Lung (tissue), 12 donors: ENCODE measurements around the gene BMP2K. TPM values are rescaled to one million over a fixed set of nuclear protein-coding genes. Genes with fewer than 3 reads are reported as not detected.
"Not testable (repeated sequence)": the region's sequence is repeated elsewhere in the genome, so short reads cannot be mapped to it uniquely, and the experiment has no call there.

Experiments
- ATAC-seq: fragments of 200-7000 bp; cut with Tn5 transposase; one replicate; pipeline ENCODE4 v1.9.1; 2020; ENCODE audit warnings: moderate number of reproducible peaks; ENCODE audit not compliant: insufficient read depth, low FRiP score
- DNase-seq, 3 donors: peaks; one replicate each; pipeline ENCODE4 v3.0.0-alpha.2; 2013 to 2017
- H3K27ac ChIP-seq, 2 donors: one replicate each; pipeline ENCODE4 v1.5.1; 2013; ENCODE audit warnings: mild to moderate bottlenecking in 2 of 2, moderate library complexity in 2 of 2, control low read depth in 1 of 2, inconsistent platforms in 1 of 2, low read depth in 1 of 2, low read length in 1 of 2
- H3K27me3 ChIP-seq, 3 donors: one replicate each; pipeline ENCODE4 v1.5.1; 2013; ENCODE audit warnings: low read length in 2 of 3; ENCODE audit not compliant: control insufficient read depth in 3 of 3, insufficient read depth in 3 of 3
- H3K36me3 ChIP-seq, 4 donors: one replicate each; pipeline ENCODE4 v1.5.1; 2013; ENCODE audit warnings: low read length in 4 of 4, mild to moderate bottlenecking in 1 of 4, moderate library complexity in 1 of 4; ENCODE audit not compliant: control insufficient read depth in 4 of 4, insufficient read depth in 4 of 4
- H3K4me1 ChIP-seq, 5 donors: one replicate each; pipeline ENCODE4 v1.5.1; 2013; ENCODE audit warnings: low read length in 5 of 5, mild to moderate bottlenecking in 2 of 5, moderate library complexity in 1 of 5; ENCODE audit not compliant: control insufficient read depth in 5 of 5, insufficient read depth in 5 of 5
- H3K4me3 ChIP-seq: one replicate; pipeline ENCODE4 v1.5.1; 2013; ENCODE audit warnings: mild to moderate bottlenecking, control low read depth, moderate library complexity
- H3K9ac ChIP-seq, 2 donors: one replicate each; pipeline ENCODE4 v1.5.1; 2013; ENCODE audit warnings: low read length in 2 of 2, control low read depth in 1 of 2; ENCODE audit not compliant: insufficient read depth in 1 of 2
- H3K9me3 ChIP-seq, 4 donors: one replicate each; pipeline ENCODE4 v1.5.1; 2013; ENCODE audit warnings: low read length in 3 of 4, mild to moderate bottlenecking in 1 of 4, moderate library complexity in 1 of 4; ENCODE audit not compliant: control insufficient read depth in 4 of 4, insufficient read depth in 3 of 4
- WGBS, 2 donors: extraction: QIAGEN DNeasy Blood & Tissue Kit; methylation state at CpG; one replicate each; pipeline ENCODE4 v1.1.7; 2013; 5-methylcytosine and 5-hydroxymethylcytosine counted together
- polyA plus RNA-seq, 2 donors: library from polyadenylated mRNA; stranded (reverse); fragments of 200-250 nt; gene quantifications; one replicate each; pipeline ENCODE4 v1.2.1, GENCODE V29; 2013
- total RNA-seq, 2 donors: library from RNA; depleted of rRNA in 1 of 2; stranded (reverse); fragments of >200 nt in 1 of 2; gene quantifications; one replicate each; pipeline ENCODE4 v1.2.1, GENCODE V29; 2014 to 2021
- TF ChIP-seq, protein P1 (sequence below): IDR thresholded peaks from 2 replicates; pipeline ENCODE4 v1.5.1; 2012; ENCODE audit warnings: mild to moderate bottlenecking; ENCODE audit errors: control extremely low read depth, extremely low read depth
- donor health status: control.
- donor health status: control.
- donor health status: Bipolar disorder and iron deficiency.
- donor health status: healthy.
- donor health status: DM: yes; HTN: yes; CAD: no.

Gene BMP2K
- total and polyA plus RNA-seq, 4 donors = 10.0 to 89.7 (median 26.0) TPM

- peaks cover 0 to 3% (median 0%) of the 10 kb centered on the region in 5 donors for H3K4me1 ChIP-seq
- no peak for ATAC-seq
- H3K36me3 ChIP-seq = peaks cover 14 to 26% (median 17%) of the 10 kb centered on the region in 4 donors
- TF ChIP-seq, protein P1, sequence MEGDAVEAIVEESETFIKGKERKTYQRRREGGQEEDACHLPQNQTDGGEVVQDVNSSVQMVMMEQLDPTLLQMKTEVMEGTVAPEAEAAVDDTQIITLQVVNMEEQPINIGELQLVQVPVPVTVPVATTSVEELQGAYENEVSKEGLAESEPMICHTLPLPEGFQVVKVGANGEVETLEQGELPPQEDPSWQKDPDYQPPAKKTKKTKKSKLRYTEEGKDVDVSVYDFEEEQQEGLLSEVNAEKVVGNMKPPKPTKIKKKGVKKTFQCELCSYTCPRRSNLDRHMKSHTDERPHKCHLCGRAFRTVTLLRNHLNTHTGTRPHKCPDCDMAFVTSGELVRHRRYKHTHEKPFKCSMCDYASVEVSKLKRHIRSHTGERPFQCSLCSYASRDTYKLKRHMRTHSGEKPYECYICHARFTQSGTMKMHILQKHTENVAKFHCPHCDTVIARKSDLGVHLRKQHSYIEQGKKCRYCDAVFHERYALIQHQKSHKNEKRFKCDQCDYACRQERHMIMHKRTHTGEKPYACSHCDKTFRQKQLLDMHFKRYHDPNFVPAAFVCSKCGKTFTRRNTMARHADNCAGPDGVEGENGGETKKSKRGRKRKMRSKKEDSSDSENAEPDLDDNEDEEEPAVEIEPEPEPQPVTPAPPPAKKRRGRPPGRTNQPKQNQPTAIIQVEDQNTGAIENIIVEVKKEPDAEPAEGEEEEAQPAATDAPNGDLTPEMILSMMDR = no peak
- DNase-seq = no peak
- no peaks in the 10 kb centered on the region for H3K27me3 ChIP-seq
- no peak overlapping the region for H3K9ac ChIP-seq
- no peak overlapping the region for H3K27ac ChIP-seq
- no peak overlapping the region for H3K4me3 ChIP-seq
- H3K9me3 ChIP-seq = no peaks in the 10 kb centered on the region
Observed at GRCh38 chr4:78829296-78829695, 53.1 kb downstream of the BMP2K start.

GRCh38 chr4:78839676-78840075 lies 63.5 kb downstream of the BMP2K start:
- H3K9me3 ChIP-seq, H3K4me3 ChIP-seq, H3K9ac ChIP-seq, DNase-seq, ATAC-seq, H3K27me3 ChIP-seq, H3K27ac ChIP-seq, H3K4me1 ChIP-seq: not testable (repeated sequence)
- peaks cover 2 to 11% (median 7%) of the 10 kb centered on the region in 4 donors for H3K36me3 ChIP-seq
- 95 to 97% methylated on average over 3 of the region's 3 CpGs for WGBS, 2 donors

DNA sequence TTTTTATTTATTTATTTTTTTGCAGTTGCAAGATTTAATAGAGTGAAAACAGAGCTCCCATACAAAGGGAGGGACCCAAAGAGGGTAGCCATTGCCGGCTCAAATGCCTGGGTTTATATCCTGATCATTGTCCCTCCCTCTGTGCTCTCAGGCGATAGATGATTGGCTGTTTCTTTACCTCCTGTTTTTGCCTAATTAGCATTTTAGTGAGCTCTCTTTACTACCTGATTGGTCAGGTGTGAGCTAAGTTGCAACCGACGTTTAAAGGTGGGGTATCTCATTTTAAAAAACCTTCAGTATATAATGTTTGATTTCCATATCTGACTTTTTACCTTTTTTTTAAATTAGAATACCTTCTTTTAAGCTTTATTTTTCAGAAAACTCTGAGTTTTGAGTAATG lies 64.1 kb downstream of the BMP2K start:
- not testable (repeated sequence) for H3K4me3 ChIP-seq, H3K9ac ChIP-seq, H3K27me3 ChIP-seq, H3K27ac ChIP-seq, DNase-seq, ATAC-seq, H3K9me3 ChIP-seq, H3K4me1 ChIP-seq
- peaks cover 2 to 11% (median 7%) of the 10 kb centered on the region in 4 donors for H3K36me3 ChIP-seq
- 94 to 97% methylated on average over 4 of the region's 4 CpGs for WGBS, 2 donors

GRCh38 chr4:78845472-78845871 lies 69.3 kb downstream of the BMP2K start:
- H3K36me3 ChIP-seq = peaks cover 0 to 7% (median 3%) of the 10 kb centered on the region in 4 donors
- H3K9ac ChIP-seq = no peak overlapping the region
- H3K4me3 ChIP-seq = no peak overlapping the region
- H3K27me3 ChIP-seq = no peaks in the 10 kb centered on the region
- no peaks in the 10 kb centered on the region for H3K4me1 ChIP-seq
- DNase-seq (no peak), ATAC-seq (no peak)
- WGBS, 2 donors = 29 to 61% methylated on average over 2 of the region's 2 CpGs
- no peaks in the 10 kb centered on the region for H3K9me3 ChIP-seq
- TF ChIP-seq, protein P1 = no peak
- H3K27ac ChIP-seq = no peak overlapping the region

DNA sequence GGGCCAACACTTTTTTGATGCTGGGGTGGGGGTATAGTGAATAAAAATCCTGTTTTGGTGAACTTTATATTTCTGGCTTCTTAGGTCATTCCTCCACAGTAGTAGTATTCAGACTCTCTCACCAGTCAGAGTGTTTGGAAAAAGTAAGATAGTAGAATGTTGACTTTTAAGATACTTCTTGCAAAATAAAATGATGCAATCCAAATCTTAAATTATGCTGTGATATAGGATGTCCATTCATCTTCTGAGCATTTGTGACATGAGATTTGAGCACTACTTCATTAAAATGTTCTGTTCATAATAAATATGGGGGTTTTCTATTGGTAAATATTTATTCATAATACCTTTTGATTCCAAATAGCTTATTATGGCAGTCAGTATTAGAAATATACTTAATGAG lies 70.1 kb downstream of the BMP2K start:
- Histone ChIP-seq H3K9me3 (no peaks in the 10 kb centered on the region), H3K27me3 (no peaks in the 10 kb centered on the region), H3K4me3 (no peak overlapping the region), H3K27ac (no peak overlapping the region), H3K9ac (no peak overlapping the region), H3K4me1 (no peaks in the 10 kb centered on the region), H3K36me3 (peaks cover 0 to 7% (median 3%) of the 10 kb centered on the region in 4 donors)
- no peak for DNase-seq
- TF ChIP-seq, protein P1 = no peak
- no peak for ATAC-seq
